ENCODE data around the gene RAB4B. TPM values are rescaled to one million over a fixed set of nuclear protein-coding genes. Genes with fewer than 3 reads are reported as not detected.
"Not testable (repeated sequence)": the region's sequence is repeated elsewhere in the genome, so short reads cannot be mapped to it uniquely, and the experiment has no call there.

The RAB4B gene
- total and polyA plus RNA-seq, 2 donors (not counting 1 experiment from before 2014, with no cell fraction given): 10.6 to 12.8 TPM

DNA sequence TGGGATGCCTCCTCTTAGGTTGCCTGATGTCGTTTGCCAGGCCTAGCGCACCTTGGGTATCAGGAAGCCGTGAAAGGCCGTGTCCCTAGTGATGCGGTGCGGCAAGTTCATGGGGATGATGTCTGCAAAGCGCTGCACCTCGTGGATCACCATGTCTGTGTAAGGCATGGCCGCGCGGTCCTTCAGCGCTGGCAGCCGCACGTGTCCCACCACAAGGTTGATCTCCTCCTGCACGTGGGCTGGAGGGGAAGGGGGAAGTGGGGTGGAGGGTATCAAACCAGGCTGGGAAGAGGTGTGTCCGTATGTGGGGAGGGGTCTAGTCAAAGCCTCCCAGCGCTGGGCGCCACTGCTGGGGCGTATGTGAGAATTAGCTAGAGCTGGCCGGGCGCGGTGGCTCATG, 44.1 kb downstream of the RAB4B start:
- H3K27me3 ChIP-seq (ENCODE audit: control insufficient read depth, insufficient read depth, low read length): no peaks in the 10 kb centered on the region
- no peak for TF ChIP-seq CTCF (conservative IDR thresholded peaks at IDR 0.05 in 1 of 2, IDR thresholded peaks at IDR 0.05 in 1 of 2; ENCODE audit: low read depth in 1 of 2, low read length in 2 of 2)
- no peak for TF ChIP-seq EZH2 (IDR thresholded peaks at IDR 0.05; ENCODE audit: low read length, missing control alignments)
- H3K4me2 ChIP-seq (ENCODE audit: extremely low read depth, insufficient read depth, low read length): no peak overlapping the region
- H3K4me3 ChIP-seq (replicated peaks in 1 of 4; ENCODE audit: control extremely low read depth in 1 of 4, insufficient read depth in 1 of 4, low read depth in 3 of 4, low read length in 4 of 4): no peak overlapping the region
- H2AFZ ChIP-seq (ENCODE audit: low read length): no peak overlapping the region
- no peak overlapping the region for H3K27ac ChIP-seq (ENCODE audit: insufficient read depth, low read length)
- no peaks in the 10 kb centered on the region for H4K20me1 ChIP-seq (ENCODE audit: control insufficient read depth, extremely low read depth, insufficient read depth, low read length)
- H3K9ac ChIP-seq (ENCODE audit: insufficient read depth, low read length): no peak overlapping the region
- no peaks in the 10 kb centered on the region for H3K36me3 ChIP-seq (ENCODE audit: control insufficient read depth, insufficient read depth, low read length)
- H3K9me3 ChIP-seq (ENCODE audit: control insufficient read depth, insufficient read depth, low read depth, low read length): no peaks in the 10 kb centered on the region
- H3K4me1 ChIP-seq (ENCODE audit: control insufficient read depth, extremely low read depth, insufficient read depth, low read length): no peaks in the 10 kb centered on the region
- no peaks in the 10 kb centered on the region for H3K79me2 ChIP-seq (ENCODE audit: control insufficient read depth, insufficient read depth, low read length)
- DNase-seq (ENCODE audit: low read depth in 2 of 2): no peak

- not testable (repeated sequence) for H3K79me2 ChIP-seq (ENCODE audit: control insufficient read depth, insufficient read depth, low read length); H3K9me3 ChIP-seq (ENCODE audit: control insufficient read depth, insufficient read depth, low read depth, low read length); H3K4me2 ChIP-seq (ENCODE audit: extremely low read depth, insufficient read depth, low read length); H3K27me3 ChIP-seq (ENCODE audit: control insufficient read depth, insufficient read depth, low read length); H3K4me1 ChIP-seq (ENCODE audit: control insufficient read depth, extremely low read depth, insufficient read depth, low read length); H3K4me3 ChIP-seq (replicated peaks in 1 of 4; ENCODE audit: control extremely low read depth in 1 of 4, insufficient read depth in 1 of 4, low read depth in 3 of 4, low read length in 4 of 4); H3K36me3 ChIP-seq (ENCODE audit: control insufficient read depth, insufficient read depth, low read length); H2AFZ ChIP-seq (ENCODE audit: low read length); H3K27ac ChIP-seq (ENCODE audit: insufficient read depth, low read length); H3K9ac ChIP-seq (ENCODE audit: insufficient read depth, low read length); H4K20me1 ChIP-seq (ENCODE audit: control insufficient read depth, extremely low read depth, insufficient read depth, low read length)
- DNase-seq (ENCODE audit: low read depth in 2 of 2): peak in 1 of 2 donors; percentile 71
Measured at GRCh38 chr19:40822704-40823553, 44.9 kb downstream of the RAB4B start.

- not testable (repeated sequence) for H3K27me3 ChIP-seq (ENCODE audit: control insufficient read depth, insufficient read depth, low read length); DNase-seq (ENCODE audit: low read depth in 2 of 2); H3K4me1 ChIP-seq (ENCODE audit: control insufficient read depth, extremely low read depth, insufficient read depth, low read length); H2AFZ ChIP-seq (ENCODE audit: low read length); H3K9me3 ChIP-seq (ENCODE audit: control insufficient read depth, insufficient read depth, low read depth, low read length); H3K79me2 ChIP-seq (ENCODE audit: control insufficient read depth, insufficient read depth, low read length); H4K20me1 ChIP-seq (ENCODE audit: control insufficient read depth, extremely low read depth, insufficient read depth, low read length); H3K4me3 ChIP-seq (replicated peaks in 1 of 4; ENCODE audit: control extremely low read depth in 1 of 4, insufficient read depth in 1 of 4, low read depth in 3 of 4, low read length in 4 of 4); H3K27ac ChIP-seq (ENCODE audit: insufficient read depth, low read length); H3K9ac ChIP-seq (ENCODE audit: insufficient read depth, low read length); H3K4me2 ChIP-seq (ENCODE audit: extremely low read depth, insufficient read depth, low read length); H3K36me3 ChIP-seq (ENCODE audit: control insufficient read depth, insufficient read depth, low read length)
Measured at GRCh38 chr19:40824916-40825315, 46.9 kb downstream of the RAB4B start.

- not testable (repeated sequence) for H3K4me3 ChIP-seq (replicated peaks in 1 of 4; ENCODE audit: control extremely low read depth in 1 of 4, insufficient read depth in 1 of 4, low read depth in 3 of 4, low read length in 4 of 4); H3K36me3 ChIP-seq (ENCODE audit: control insufficient read depth, insufficient read depth, low read length); H3K27me3 ChIP-seq (ENCODE audit: control insufficient read depth, insufficient read depth, low read length); H4K20me1 ChIP-seq (ENCODE audit: control insufficient read depth, extremely low read depth, insufficient read depth, low read length); H3K4me2 ChIP-seq (ENCODE audit: extremely low read depth, insufficient read depth, low read length); H3K9me3 ChIP-seq (ENCODE audit: control insufficient read depth, insufficient read depth, low read depth, low read length); H2AFZ ChIP-seq (ENCODE audit: low read length); H3K4me1 ChIP-seq (ENCODE audit: control insufficient read depth, extremely low read depth, insufficient read depth, low read length); H3K27ac ChIP-seq (ENCODE audit: insufficient read depth, low read length); H3K9ac ChIP-seq (ENCODE audit: insufficient read depth, low read length); DNase-seq (ENCODE audit: low read depth in 2 of 2); H3K79me2 ChIP-seq (ENCODE audit: control insufficient read depth, insufficient read depth, low read length)
Measured at GRCh38 chr19:40825460-40826095, 47.5 kb downstream of the RAB4B start.

DNA sequence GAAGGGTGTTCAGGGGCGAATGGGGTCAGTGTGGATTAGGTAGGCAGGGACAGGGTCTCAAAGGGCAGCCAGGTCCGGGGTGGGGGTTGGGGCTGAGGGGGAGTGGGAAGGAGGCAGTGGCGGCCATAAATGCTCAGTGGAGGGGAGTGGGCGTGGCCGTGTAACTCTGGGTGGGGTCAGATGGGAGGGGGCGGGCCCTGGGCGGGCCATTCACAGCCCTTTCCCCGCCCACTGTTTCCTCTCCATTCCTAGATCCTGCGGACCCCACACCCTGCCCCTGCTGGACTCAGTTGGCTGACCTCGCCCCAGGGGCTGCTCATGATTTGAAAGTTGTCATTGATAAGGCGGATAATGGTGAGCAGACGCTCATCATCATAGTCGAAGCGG, 48.3 kb downstream of the RAB4B start:
- H3K4me2 ChIP-seq (ENCODE audit: extremely low read depth, insufficient read depth, low read length); H3K4me3 ChIP-seq (replicated peaks in 1 of 4; ENCODE audit: control extremely low read depth in 1 of 4, insufficient read depth in 1 of 4, low read depth in 3 of 4, low read length in 4 of 4): not testable (repeated sequence)

More for the DNA sequence above, 48.3 kb downstream of the RAB4B start:
- not testable (repeated sequence) for H3K4me1 ChIP-seq (ENCODE audit: control insufficient read depth, extremely low read depth, insufficient read depth, low read length); H2AFZ ChIP-seq (ENCODE audit: low read length); H3K36me3 ChIP-seq (ENCODE audit: control insufficient read depth, insufficient read depth, low read length); DNase-seq (ENCODE audit: low read depth in 2 of 2); H3K27me3 ChIP-seq (ENCODE audit: control insufficient read depth, insufficient read depth, low read length); H3K79me2 ChIP-seq (ENCODE audit: control insufficient read depth, insufficient read depth, low read length); H3K9ac ChIP-seq (ENCODE audit: insufficient read depth, low read length); H4K20me1 ChIP-seq (ENCODE audit: control insufficient read depth, extremely low read depth, insufficient read depth, low read length); H3K9me3 ChIP-seq (ENCODE audit: control insufficient read depth, insufficient read depth, low read depth, low read length); H3K27ac ChIP-seq (ENCODE audit: insufficient read depth, low read length)
